Fibroblast of mammary gland (primary cell): ENCODE results near the gene SLAIN1.
A peak's percentile ranks its signal among the peaks of the same experiment; 100 is the strongest.

ENCODE experiments used
- DNase-seq: peaks from one replicate; pipeline ENCODE4 v3.0.0-alpha.2; 2010; ENCODE audit warnings: low read depth
- H3K4me3 ChIP-seq: 2 replicates; pipeline ENCODE4 v1.5.1; 2011; ENCODE audit warnings: low read depth, mild to moderate bottlenecking, low read length, moderate library complexity; ENCODE audit not compliant: control insufficient read depth
- CTCF ChIP-seq: conservative IDR thresholded peaks from 2 replicates; pipeline ENCODE4 v1.5.1; 2011; ENCODE audit warnings: low read depth, low read length, inconsistent platforms; ENCODE audit not compliant: control insufficient read depth, insufficient read depth

The SLAIN1 gene

DNA sequence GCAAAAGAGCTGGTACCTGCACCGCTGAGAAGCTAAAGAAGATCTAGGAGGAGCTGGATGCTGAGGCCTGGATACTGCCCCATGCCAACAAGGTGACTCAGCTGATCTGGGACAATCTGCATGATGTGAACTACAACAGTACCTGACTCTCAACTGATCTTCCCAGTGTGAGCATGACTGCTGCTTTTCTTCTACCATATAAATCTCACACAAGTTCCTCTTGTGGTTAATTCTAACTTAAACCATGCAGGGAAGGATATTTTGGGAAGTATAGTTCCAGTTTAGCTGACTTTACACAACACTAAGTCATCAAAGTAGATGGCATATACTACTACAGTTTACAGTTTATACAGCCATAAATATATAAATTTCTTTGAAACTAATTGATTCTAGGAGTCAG lies 91.9 kb downstream of the SLAIN1 start:
- peak; percentile 11 for DNase-seq
- TF ChIP-seq CTCF: no peak
- no peak overlapping the region for H3K4me3 ChIP-seq

- no peak overlapping the region for H3K4me3 ChIP-seq
- TF ChIP-seq CTCF: no peak
- DNase-seq: peak; percentile 95
These were observed 102.7 kb downstream of the SLAIN1 start for GRCh38 chr13:77800219-77800618.

DNA sequence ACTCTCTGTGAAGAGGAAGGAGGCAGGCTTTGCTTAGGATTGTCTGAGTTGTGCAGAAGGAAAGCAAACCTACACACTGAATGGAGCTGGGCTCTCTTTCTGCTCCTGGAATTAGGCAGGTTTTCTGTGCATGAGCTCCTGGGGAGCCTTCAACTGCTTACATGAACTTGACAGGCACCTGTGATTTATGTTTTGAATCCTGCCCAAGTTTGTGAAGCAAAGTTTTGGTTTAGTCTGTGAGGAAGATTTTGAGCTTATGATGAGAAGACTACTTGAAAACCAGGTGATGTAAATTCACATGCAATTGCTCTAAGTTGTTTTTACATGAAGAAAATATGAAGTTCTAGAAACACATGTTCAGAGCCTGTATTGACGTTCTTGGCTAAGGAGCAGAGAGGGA lies 109.0 kb downstream of the SLAIN1 start:
- no peak overlapping the region for H3K4me3 ChIP-seq
- no peak for TF ChIP-seq CTCF
- no peak for DNase-seq

DNA sequence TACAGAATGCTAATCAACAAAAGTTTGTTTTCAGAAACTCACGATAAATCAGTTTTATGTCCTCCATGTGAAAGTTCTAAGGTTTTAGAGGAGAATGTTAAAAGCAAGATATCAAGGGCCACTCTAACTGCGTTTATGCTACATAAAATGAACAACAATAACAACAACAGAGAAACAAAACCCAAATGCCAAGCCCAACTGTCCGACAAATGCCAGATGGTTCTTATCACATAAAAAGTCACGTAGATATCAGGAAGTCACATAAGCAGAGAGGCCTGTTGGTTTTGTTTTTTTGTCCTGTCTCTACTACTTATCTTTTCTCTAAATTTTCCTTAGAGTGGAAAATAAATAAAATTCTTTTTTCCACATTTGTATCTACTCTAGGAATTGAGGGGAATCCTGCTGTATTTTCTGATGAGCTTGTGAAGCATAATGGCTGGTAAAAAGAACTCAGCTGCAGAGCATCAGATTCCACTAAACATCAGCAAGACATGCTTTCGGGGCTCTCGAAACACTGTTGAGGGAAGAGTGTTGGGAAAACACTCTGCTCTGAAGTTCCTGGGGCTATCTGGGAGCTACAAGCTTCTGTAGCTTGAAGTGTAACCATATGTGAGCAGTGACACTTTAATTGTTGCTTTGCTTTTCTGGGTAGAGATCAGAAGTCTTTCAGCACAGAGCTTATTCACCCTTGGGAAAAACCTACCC lies 110.1 kb downstream of the SLAIN1 start:
- no peak for DNase-seq
- no peak for TF ChIP-seq CTCF
- H3K4me3 ChIP-seq: no peak overlapping the region

DNA sequence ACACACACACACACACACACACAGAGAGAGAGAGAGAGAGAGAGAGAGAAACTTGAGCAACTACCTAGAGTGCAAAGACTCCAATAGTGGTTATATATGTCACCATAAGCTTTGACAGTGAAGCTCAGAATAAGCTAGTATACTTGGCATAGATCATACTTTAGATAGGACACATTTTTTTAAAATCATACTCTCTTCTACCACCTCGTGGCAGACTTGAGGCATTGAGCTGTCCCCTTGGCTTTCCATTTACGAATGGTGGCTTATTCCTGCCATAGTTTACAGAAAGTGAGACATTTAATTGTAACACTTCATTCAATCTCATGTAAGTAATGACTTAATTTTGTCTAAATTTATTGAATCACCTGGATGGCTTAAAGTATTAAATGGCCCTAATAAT lies 112.9 kb downstream of the SLAIN1 start:
- TF ChIP-seq CTCF: peak; percentile 51
- DNase-seq: peak; percentile 62
- H3K4me3 ChIP-seq: no peak overlapping the region

DNA sequence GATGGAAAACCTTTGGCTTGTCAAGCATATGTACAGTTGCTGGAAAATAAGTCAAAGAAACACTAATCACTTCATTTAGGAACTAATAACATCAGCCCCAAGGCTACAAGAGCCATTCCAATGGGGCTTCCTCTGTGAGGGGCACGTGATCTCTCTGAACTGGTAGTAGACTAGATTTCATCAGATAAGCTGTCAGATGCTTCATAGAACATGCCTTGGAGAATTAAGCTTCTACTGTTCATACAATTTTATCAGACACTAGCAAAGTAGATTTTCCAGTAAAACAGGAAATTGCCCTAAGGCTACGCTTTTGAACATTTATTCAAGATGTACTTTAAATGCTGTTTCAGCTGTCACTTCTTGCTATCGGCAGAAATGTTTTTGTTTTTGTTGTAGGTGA lies 113.4 kb downstream of the SLAIN1 start:
- H3K4me3 ChIP-seq: no peak overlapping the region
- no peak for DNase-seq
- no peak for TF ChIP-seq CTCF

GRCh38 chr13:77811381-77811780 lies 113.9 kb downstream of the SLAIN1 start:
- H3K4me3 ChIP-seq: no peak overlapping the region
- TF ChIP-seq CTCF: no peak
- no peak for DNase-seq
